ENCODE results near the gene ZHX3. TPM values are rescaled to one million over a fixed set of nuclear protein-coding genes. Genes with fewer than 3 reads are reported as not detected.

Gene ZHX3
- total RNA-seq, 1 donor from 2014 or later = 26.8 TPM

GRCh38 chr20:41336711-41337492 is 19.4 kb upstream of the ZHX3 start:
- Histone ChIP-seq H3K36me3 (no peaks in the 10 kb centered on the region), H3K27me3 (no peaks in the 10 kb centered on the region), H3K4me3 (no peak overlapping the region), H3K4me1 (peaks cover 26% of the 10 kb centered on the region), H3K9me3 (no peaks in the 10 kb centered on the region), H3K27ac (no peak overlapping the region)
- TF ChIP-seq CTCF (IDR thresholded peaks at IDR 0.05) = no peak
- TF ChIP-seq POLR2A (IDR thresholded peaks at IDR 0.05) = no peak
- no peak for TF ChIP-seq POLR2AphosphoS5 (IDR thresholded peaks at IDR 0.05; ENCODE audit: insufficient read depth in 1 of 2, low read depth in 1 of 2)
- intact Hi-C loops (cut with DNase I) = loop anchor here (5.0 to 10.0 kb wide), 3 partner anchors 90 to 352 kb away; no protein-coding TSS in a partner anchor
- DNase-seq (ENCODE audit: extremely low spot score in 2 of 2) = no peak

- DNase-seq (ENCODE audit: extremely low spot score in 2 of 2) = no peak
- Histone ChIP-seq H3K27me3 (no peaks in the 10 kb centered on the region), H3K27ac (peak overlapping the region; percentile 8), H3K4me3 (no peak overlapping the region), H3K9me3 (no peaks in the 10 kb centered on the region), H3K36me3 (no peaks in the 10 kb centered on the region), H3K4me1 (peaks cover 14% of the 10 kb centered on the region)
- intact Hi-C loops (cut with DNase I) = loop anchor here (5.0 to 10.0 kb wide), 3 partner anchors 88 to 351 kb away; no protein-coding TSS in a partner anchor
- TF ChIP-seq POLR2AphosphoS5 (IDR thresholded peaks at IDR 0.05; ENCODE audit: insufficient read depth in 1 of 2, low read depth in 1 of 2) (no peak), CTCF (IDR thresholded peaks at IDR 0.05) (no peak), POLR2A (IDR thresholded peaks at IDR 0.05) (no peak)
Measured at GRCh38 chr20:41335591-41335990, 18.1 kb upstream of the ZHX3 start.

GRCh38 chr20:41334443-41335421 is 17.2 kb upstream of the ZHX3 start:
- intact Hi-C loops (cut with DNase I) = loop anchor here (5.0 to 10.0 kb wide), 3 partner anchors 87 to 350 kb away; no protein-coding TSS in a partner anchor
- TF ChIP-seq POLR2AphosphoS5 (IDR thresholded peaks at IDR 0.05; ENCODE audit: insufficient read depth in 1 of 2, low read depth in 1 of 2) = peak in 1 of 2 donors; percentile 38
- no peak for TF ChIP-seq POLR2A (IDR thresholded peaks at IDR 0.05)
- no peak for TF ChIP-seq CTCF (IDR thresholded peaks at IDR 0.05)
- H3K4me1 ChIP-seq = peaks cover 10% of the 10 kb centered on the region
- H3K9me3 ChIP-seq = no peaks in the 10 kb centered on the region
- DNase-seq (ENCODE audit: extremely low spot score in 2 of 2) = no peak
- H3K36me3 ChIP-seq = no peaks in the 10 kb centered on the region
- H3K27me3 ChIP-seq = no peaks in the 10 kb centered on the region
- H3K4me3 ChIP-seq = no peak overlapping the region
- peak overlapping the region; percentile 8 for H3K27ac ChIP-seq

- H3K9me3 ChIP-seq = no peaks in the 10 kb centered on the region
- H3K27me3 ChIP-seq = no peaks in the 10 kb centered on the region
- DNase-seq (ENCODE audit: extremely low spot score in 2 of 2) = no peak
- no peaks in the 10 kb centered on the region for H3K36me3 ChIP-seq
- TF ChIP-seq POLR2A (IDR thresholded peaks at IDR 0.05) = no peak
- TF ChIP-seq CTCF (IDR thresholded peaks at IDR 0.05) = no peak
- no peak for TF ChIP-seq POLR2AphosphoS5 (IDR thresholded peaks at IDR 0.05; ENCODE audit: insufficient read depth in 1 of 2, low read depth in 1 of 2)
- H3K27ac ChIP-seq = no peak overlapping the region
- peaks cover 9% of the 10 kb centered on the region for H3K4me1 ChIP-seq
- no peak overlapping the region for H3K4me3 ChIP-seq
- intact Hi-C loops (cut with DNase I) = loop anchor here (10.0 kb wide), 1 partner anchor 349 kb away; no protein-coding TSS in a partner anchor
Measured at GRCh38 chr20:41334036-41334435, 16.5 kb upstream of the ZHX3 start.
